HUES6 (cell line): ENCODE data around the gene DUSP6.

Experiments
- H3K27ac ChIP-seq: 2 replicates; pipeline ENCODE4 v1.7.0; 2013; ENCODE audit warnings: low read depth, mild to moderate bottlenecking, low read length, inconsistent platforms
- H3K27me3 ChIP-seq: 2 replicates; pipeline ENCODE4 v1.6.1; 2013; ENCODE audit warnings: low read length; ENCODE audit not compliant: control insufficient read depth, insufficient read depth
- H3K36me3 ChIP-seq: 2 replicates; pipeline ENCODE4 v1.6.1; 2013; ENCODE audit warnings: low read length; ENCODE audit not compliant: control insufficient read depth, insufficient read depth
- H3K4me1 ChIP-seq: 2 replicates; pipeline ENCODE4 v1.6.1; 2013; ENCODE audit warnings: low read length; ENCODE audit not compliant: control insufficient read depth, insufficient read depth
- H3K4me3 ChIP-seq: 2 replicates; pipeline ENCODE4 v1.5.1; 2013; ENCODE audit warnings: low read depth, low read length
- H3K9ac ChIP-seq: one replicate; pipeline ENCODE4 v1.6.1; 2013; ENCODE audit warnings: mild to moderate bottlenecking, low read length
- H3K9me3 ChIP-seq: 2 replicates; pipeline ENCODE4 v1.6.1; 2013; ENCODE audit warnings: low read depth, low read length; ENCODE audit not compliant: control insufficient read depth, insufficient read depth

The DUSP6 gene

DNA sequence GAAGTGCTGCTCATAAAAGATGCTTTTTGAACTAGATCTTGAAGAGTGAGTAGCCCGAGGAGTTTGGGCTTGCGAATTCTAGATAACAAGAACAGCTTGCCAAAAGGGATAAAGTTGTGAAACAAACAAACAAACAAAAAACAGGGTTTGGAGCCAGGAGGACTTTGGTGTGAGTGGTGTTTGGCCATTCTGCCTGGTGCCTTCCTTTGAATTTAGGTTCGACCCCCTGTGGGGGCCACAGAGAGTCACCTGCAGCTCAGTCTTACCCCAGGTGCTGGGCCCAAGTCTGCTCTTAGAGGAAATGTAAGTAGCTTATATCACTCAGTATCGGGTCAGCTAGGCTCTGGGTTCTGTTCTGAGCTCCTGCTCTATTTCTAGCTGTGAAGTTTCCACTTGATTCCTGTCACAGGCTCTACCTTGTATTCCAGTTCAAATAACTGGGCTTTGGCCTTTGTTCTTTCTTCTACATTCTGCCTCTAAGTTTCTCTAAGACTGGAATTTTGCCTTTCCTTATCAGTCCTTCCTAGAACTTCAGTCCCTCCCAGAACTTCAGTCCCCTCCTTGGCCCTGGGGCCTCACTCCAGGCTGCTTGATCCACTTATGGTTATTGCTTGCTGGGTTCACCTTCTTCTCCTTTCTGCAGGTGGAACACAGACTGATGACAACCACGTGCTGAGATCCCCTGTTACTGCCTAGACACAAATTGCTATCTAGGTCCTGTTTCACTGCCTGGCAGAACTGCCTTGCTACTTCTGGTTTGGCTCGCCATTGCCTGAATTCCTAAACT lies 20.5 kb upstream of the DUSP6 start:
- H3K4me1 ChIP-seq: peaks cover 14% of the 10 kb centered on the region
- H3K27ac ChIP-seq: no peak overlapping the region
- H3K4me3 ChIP-seq: no peak overlapping the region
- no peaks in the 10 kb centered on the region for H3K27me3 ChIP-seq
- no peaks in the 10 kb centered on the region for H3K36me3 ChIP-seq
- H3K9me3 ChIP-seq: no peaks in the 10 kb centered on the region
- no peak overlapping the region for H3K9ac ChIP-seq

- H3K27ac ChIP-seq: no peak overlapping the region
- no peaks in the 10 kb centered on the region for H3K27me3 ChIP-seq
- H3K36me3 ChIP-seq: no peaks in the 10 kb centered on the region
- no peak overlapping the region for H3K9ac ChIP-seq
- H3K4me3 ChIP-seq: no peak overlapping the region
- no peaks in the 10 kb centered on the region for H3K9me3 ChIP-seq
- H3K4me1 ChIP-seq: peaks cover 14% of the 10 kb centered on the region
These were observed 18.5 kb upstream of the DUSP6 start for GRCh38 chr12:89370850-89371249.

DNA sequence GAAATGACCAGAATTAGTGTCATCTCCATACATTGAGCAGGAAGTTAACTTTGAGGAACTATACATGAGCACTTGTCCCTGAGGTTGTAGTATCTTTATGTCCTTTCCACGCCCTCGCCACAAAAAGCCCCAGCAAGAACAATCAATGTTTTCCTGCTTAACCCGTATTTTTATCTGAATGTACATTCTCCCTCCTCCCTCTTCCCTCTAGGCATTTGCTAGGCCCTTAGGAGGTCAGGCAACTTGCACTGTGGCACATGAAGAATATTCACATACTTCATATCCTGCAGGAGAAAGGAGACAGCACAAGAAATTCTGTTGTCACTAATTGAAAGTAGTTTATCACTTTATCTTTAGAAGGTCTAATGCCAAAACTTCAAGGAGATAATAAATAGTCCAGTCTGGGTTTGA lies 18.1 kb upstream of the DUSP6 start:
- H3K4me1 ChIP-seq: peaks cover 14% of the 10 kb centered on the region
- no peak overlapping the region for H3K27ac ChIP-seq
- no peak overlapping the region for H3K9ac ChIP-seq
- no peaks in the 10 kb centered on the region for H3K27me3 ChIP-seq
- H3K9me3 ChIP-seq: no peaks in the 10 kb centered on the region
- H3K4me3 ChIP-seq: no peak overlapping the region
- H3K36me3 ChIP-seq: no peaks in the 10 kb centered on the region

DNA sequence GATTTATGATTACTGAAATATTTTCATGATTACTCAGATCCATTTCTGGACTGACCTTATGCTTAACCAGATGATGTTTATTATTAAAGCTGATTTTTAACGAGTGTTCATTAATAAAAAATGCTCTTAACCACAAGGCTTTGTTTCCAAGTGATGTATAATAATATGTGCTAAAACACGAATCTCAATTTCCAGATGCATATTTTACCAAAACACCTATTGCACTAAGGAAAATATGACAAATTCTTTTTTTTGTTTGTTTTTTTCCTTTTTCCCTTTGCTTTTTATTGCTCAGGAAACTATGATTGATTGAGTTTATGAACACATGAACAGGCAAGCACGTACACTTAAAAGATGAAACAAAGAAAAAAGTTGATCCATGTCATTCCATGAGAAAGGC lies 16.9 kb upstream of the DUSP6 start:
- no peaks in the 10 kb centered on the region for H3K36me3 ChIP-seq
- H3K27ac ChIP-seq: no peak overlapping the region
- H3K4me1 ChIP-seq: peaks cover 14% of the 10 kb centered on the region
- H3K9ac ChIP-seq: no peak overlapping the region
- H3K27me3 ChIP-seq: no peaks in the 10 kb centered on the region
- no peaks in the 10 kb centered on the region for H3K9me3 ChIP-seq
- H3K4me3 ChIP-seq: no peak overlapping the region

GRCh38 chr12:89368391-89368790 lies 16.1 kb upstream of the DUSP6 start:
- no peak overlapping the region for H3K9ac ChIP-seq
- no peak overlapping the region for H3K27ac ChIP-seq
- no peaks in the 10 kb centered on the region for H3K27me3 ChIP-seq
- peaks cover 10% of the 10 kb centered on the region; the same call in 1 of the 2 replicates for H3K4me1 ChIP-seq
- H3K9me3 ChIP-seq: no peaks in the 10 kb centered on the region
- no peaks in the 10 kb centered on the region for H3K36me3 ChIP-seq
- H3K4me3 ChIP-seq: no peak overlapping the region

- Histone ChIP-seq H3K36me3 (no peaks in the 10 kb centered on the region), H3K4me1 (no peaks in the 10 kb centered on the region), H3K9ac (no peak overlapping the region)
These were observed 14.5 kb upstream of the DUSP6 start for GRCh38 chr12:89366676-89367364.

DNA sequence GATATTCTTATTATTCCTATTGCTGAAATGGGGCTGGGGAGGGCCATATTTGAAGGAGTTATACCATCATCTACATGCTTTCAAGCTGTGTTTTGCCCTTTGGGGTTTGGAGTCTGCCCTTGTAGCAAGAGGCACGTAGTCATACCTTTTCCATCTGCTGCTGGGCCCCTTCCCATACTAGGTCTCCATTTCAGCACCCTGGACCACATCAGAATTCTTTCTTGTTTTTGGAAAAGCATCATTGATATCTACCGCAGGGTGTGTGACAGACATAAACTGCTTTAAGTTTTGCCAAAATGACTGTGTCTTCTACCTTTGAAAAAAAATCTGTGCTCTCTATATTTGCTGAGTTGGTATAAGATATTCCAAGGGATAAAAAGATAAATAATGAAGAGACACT lies 12.3 kb upstream of the DUSP6 start:
- Histone ChIP-seq H3K27me3 (peaks cover 4% of the 10 kb centered on the region; the same call in 1 of the 2 replicates), H3K9me3 (no peaks in the 10 kb centered on the region), H3K4me1 (peaks cover 2% of the 10 kb centered on the region), H3K36me3 (no peaks in the 10 kb centered on the region), H3K4me3 (no peak overlapping the region), H3K9ac (no peak overlapping the region), H3K27ac (no peak overlapping the region)

More at GRCh38 chr12:89366676-89367364, 14.5 kb upstream of the DUSP6 start:
- no peak overlapping the region for H3K4me3 ChIP-seq
- H3K27me3 ChIP-seq: no peaks in the 10 kb centered on the region
- no peak overlapping the region for H3K27ac ChIP-seq
- H3K9me3 ChIP-seq: no peaks in the 10 kb centered on the region

DNA sequence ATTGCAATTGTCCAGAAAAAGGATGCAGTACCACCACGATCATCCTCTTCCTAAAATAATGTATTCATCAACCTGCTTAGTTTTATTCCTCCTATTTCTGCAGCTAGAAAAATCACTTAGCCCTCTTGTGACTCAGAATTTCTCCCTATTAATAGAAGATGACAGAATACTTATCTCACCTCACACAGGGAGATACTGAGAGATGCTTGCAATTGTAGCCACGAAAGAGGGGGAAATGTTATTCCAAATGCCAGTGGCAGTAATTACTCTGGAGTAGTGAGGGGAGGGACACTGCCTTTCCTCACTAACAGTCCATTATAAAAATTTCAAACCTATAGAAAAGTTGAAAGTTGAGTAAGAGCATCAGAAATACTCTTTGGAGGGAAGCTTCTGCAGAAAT lies 11.8 kb upstream of the DUSP6 start:
- Histone ChIP-seq H3K4me1 (peaks cover 4% of the 10 kb centered on the region), H3K36me3 (no peaks in the 10 kb centered on the region), H3K27ac (no peak overlapping the region), H3K27me3 (peaks cover 9% of the 10 kb centered on the region), H3K9ac (no peak overlapping the region), H3K9me3 (no peaks in the 10 kb centered on the region), H3K4me3 (no peak overlapping the region)

- Histone ChIP-seq H3K36me3 (no peaks in the 10 kb centered on the region), H3K27ac (no peak overlapping the region), H3K4me1 (peaks cover 4% of the 10 kb centered on the region), H3K4me3 (no peak overlapping the region), H3K9me3 (no peaks in the 10 kb centered on the region), H3K27me3 (peaks cover 14% of the 10 kb centered on the region), H3K9ac (no peak overlapping the region)
These were observed 11.3 kb upstream of the DUSP6 start for GRCh38 chr12:89363582-89363981.

DNA sequence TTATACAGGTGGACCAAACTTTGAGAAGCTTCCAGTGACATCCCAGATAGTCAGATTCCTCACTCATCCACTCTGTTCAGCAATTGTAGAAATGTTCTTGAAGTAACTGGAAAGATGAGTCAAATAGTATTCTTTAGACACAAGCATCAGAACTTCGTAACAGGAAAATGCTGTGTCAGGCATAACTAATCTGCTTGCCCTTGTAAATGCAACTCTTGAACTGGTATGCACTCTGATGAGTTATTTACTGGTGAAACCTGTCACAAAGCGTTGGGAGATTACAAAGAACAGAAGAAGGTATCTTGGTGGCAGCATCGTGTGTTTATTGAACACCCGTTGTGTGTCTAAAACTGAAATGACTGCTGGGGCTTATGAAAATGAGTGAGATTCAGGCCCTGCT lies 10.8 kb upstream of the DUSP6 start:
- H3K4me1 ChIP-seq: peaks cover 4% of the 10 kb centered on the region
- H3K9me3 ChIP-seq: no peaks in the 10 kb centered on the region
- H3K36me3 ChIP-seq: no peaks in the 10 kb centered on the region
- H3K27me3 ChIP-seq: peaks cover 19% of the 10 kb centered on the region
- no peak overlapping the region for H3K27ac ChIP-seq
- H3K9ac ChIP-seq: no peak overlapping the region
- H3K4me3 ChIP-seq: no peak overlapping the region

DNA sequence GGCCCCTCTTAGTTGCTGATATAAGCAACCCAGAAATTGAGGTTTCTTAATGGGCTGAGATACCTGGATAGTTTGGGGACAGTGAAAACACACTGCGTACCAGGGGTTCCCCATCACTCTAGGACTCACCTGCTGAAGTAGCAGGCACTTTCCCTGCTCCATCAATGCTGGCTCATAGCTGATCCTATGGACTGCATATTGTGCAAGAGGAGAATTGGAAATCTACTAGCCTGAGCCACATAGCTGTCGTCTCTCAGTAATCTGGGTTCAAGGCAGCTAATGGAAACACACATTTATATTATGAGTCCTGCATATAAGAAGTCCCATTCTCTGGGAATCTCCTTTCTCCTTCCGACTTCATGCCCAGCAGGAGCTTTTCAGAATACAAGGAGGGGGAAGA lies 7.3 kb upstream of the DUSP6 start:
- H3K27me3 ChIP-seq: peaks cover 53% of the 10 kb centered on the region
- H3K9ac ChIP-seq: no peak overlapping the region
- H3K9me3 ChIP-seq: no peaks in the 10 kb centered on the region
- no peak overlapping the region for H3K4me3 ChIP-seq
- H3K36me3 ChIP-seq: no peaks in the 10 kb centered on the region
- H3K4me1 ChIP-seq: peaks cover 32% of the 10 kb centered on the region
- no peak overlapping the region for H3K27ac ChIP-seq
